CD4-positive, alpha-beta T cell (primary cell): ENCODE data around the gene OSBPL6. TPM values are rescaled to one million over a fixed set of nuclear protein-coding genes. Genes with fewer than 3 reads are reported as not detected.

Experiments
- ATAC-seq: fragments of 200-7000 bp; cut with Tn5 transposase; one replicate; pipeline ENCODE4 v1.10.0; 2022; ENCODE audit warnings: mild to moderate bottlenecking; ENCODE audit not compliant: poor library complexity
- CTCF ChIA-PET: fragments of 350-600 bp; sonication (Branson Sonifier 250); formaldehyde crosslinking; loops from one replicate; lab custom pipeline; 2021; ENCODE audit warnings: antibody characterized with exemption, inconsistent platforms; lab: Charles Lee
- POLR2A ChIA-PET: fragments of 350-600 bp; sonication (Branson Sonifier 250); formaldehyde crosslinking; loops from one replicate; lab custom pipeline; 2021; ENCODE audit warnings: antibody characterized with exemption, inconsistent platforms; lab: Charles Lee
- DNase-seq, 14 experiments: peaks; one replicate each; pipeline ENCODE4 v3.0.0-alpha.2; 2013 to 2020; ENCODE audit warnings: mixed read lengths in 2 of 14
- H3K27ac ChIP-seq, 2 donors: one replicate each; pipeline versions ENCODE4 v1.5.1 to v1.7.0; 2013; ENCODE audit warnings: low read length in 2 of 2, low read depth in 1 of 2, mild to moderate bottlenecking in 1 of 2
- H3K27me3 ChIP-seq, 2 experiments: 1 replicate in 1 of 2; 2 replicates in 1 of 2; pipeline versions ENCODE4 v1.6.1 to v1.7.0; 2013; ENCODE audit warnings: low read length in 2 of 2, control low read depth in 1 of 2, mild to moderate bottlenecking in 1 of 2, moderate library complexity in 1 of 2; ENCODE audit not compliant: insufficient read depth in 2 of 2, control insufficient read depth in 1 of 2
- H3K36me3 ChIP-seq: one replicate; pipeline ENCODE4 v1.6.1; 2013; ENCODE audit warnings: low read length, control low read depth; ENCODE audit not compliant: insufficient read depth
- H3K4me1 ChIP-seq: one replicate; pipeline ENCODE4 v1.6.1; 2013; ENCODE audit warnings: low read length, control low read depth; ENCODE audit not compliant: insufficient read depth
- H3K4me3 ChIP-seq: one replicate; pipeline ENCODE4 v1.5.1; 2013; ENCODE audit warnings: mild to moderate bottlenecking, low read length, moderate library complexity
- H3K9me3 ChIP-seq, 2 experiments: 1 replicate in 1 of 2; 2 replicates in 1 of 2; pipeline versions ENCODE4 v1.6.1 to v1.7.0; 2013; ENCODE audit warnings: low read length in 2 of 2, mild to moderate bottlenecking in 2 of 2, control low read depth in 1 of 2, moderate library complexity in 1 of 2; ENCODE audit not compliant: control insufficient read depth in 1 of 2, insufficient read depth in 1 of 2
- H3K27ac Mint-ChIP-seq: one replicate; pipeline ENCODE4 v1.8.0; 2020; ENCODE audit warnings: mixed read lengths
- H3K27me3 Mint-ChIP-seq: one replicate; pipeline ENCODE4 v1.8.0; 2021; ENCODE audit warnings: mixed read lengths
- H3K36me3 Mint-ChIP-seq: one replicate; pipeline ENCODE4 v1.8.0; 2021; ENCODE audit warnings: low read depth, mixed read lengths
- H3K4me1 Mint-ChIP-seq: one replicate; pipeline ENCODE4 v1.8.0; 2021; ENCODE audit warnings: low read depth, mixed read lengths
- H3K4me3 Mint-ChIP-seq: one replicate; pipeline ENCODE4 v1.8.0; 2020; ENCODE audit warnings: mild to moderate bottlenecking, mixed read lengths
- H3K9me3 Mint-ChIP-seq: one replicate; pipeline ENCODE4 v1.8.0; 2020; ENCODE audit warnings: mixed read lengths
- intact Hi-C, 2 experiments: fragments of 100-400 bp; cut with DNase I in 1 of 2; cut with micrococcal nuclease in 1 of 2; formaldehyde crosslinking; loops; one replicate each; pipeline versions ENCODE4 v1.15.1 to v1.9.0; 2023 to 2025; cut with DNase I, micrococcal nuclease
- total RNA-seq, 174 experiments: library from RNA in 2 of 174; stranded (reverse) in 2 of 174; gene quantifications; one replicate each; pipeline ENCODE4 v1.2.3 and lab custom pipeline; 2021 to 2026
- TF ChIP-seq, protein P1 (sequence below): fragments of 200-600 bp; IDR thresholded peaks from one replicate; pipeline ENCODE4 v1.8.0; 2022; ENCODE audit warnings: antibody characterized with exemption, mild to moderate bottlenecking

Gene OSBPL6
- total RNA-seq, 2 experiments from 2014 or later, result 0.08 to 0.11 TPM

DNA sequence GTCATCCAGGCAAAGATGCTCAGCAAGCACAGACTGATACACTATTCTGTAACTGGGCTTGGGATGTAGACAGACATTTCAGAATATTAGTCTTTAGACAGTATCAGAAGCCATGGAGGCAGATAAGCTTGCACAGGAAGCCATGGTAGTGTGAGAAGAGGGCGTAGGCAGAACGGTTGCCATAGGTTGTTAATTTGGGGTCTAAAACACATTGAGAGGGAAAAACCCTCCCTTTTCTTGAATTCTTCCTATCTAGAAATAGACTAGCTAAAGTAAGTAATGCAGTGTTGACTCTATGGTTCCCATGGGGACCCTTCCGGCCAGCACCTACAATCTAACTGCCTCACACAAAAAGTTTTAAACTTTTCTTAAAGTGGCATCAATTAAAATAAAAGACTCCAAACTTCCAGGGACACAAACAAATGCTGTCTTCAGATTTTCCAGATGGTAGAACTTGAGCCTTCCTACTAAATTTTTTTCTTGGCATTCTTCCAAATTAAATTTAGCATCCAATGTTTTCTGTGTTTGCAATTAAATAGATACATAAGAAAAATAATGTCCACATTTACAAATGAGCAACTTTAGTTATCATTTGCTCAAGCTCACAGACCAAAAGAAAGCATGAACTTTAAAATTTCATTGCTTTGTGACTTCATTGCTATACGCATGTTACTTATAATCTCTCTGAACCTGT, 254.8 kb downstream of the OSBPL6 start:
- Histone ChIP-seq H3K27me3 (no peaks in the 10 kb centered on the region), H3K27ac (peak overlapping the region; percentile 78 to 98), H3K36me3 (peaks cover 28% of the 10 kb centered on the region), H3K9me3 (no peaks in the 10 kb centered on the region), H3K4me3 (no peak overlapping the region), H3K4me1 (peaks cover 27% of the 10 kb centered on the region)
- Mint-ChIP-seq H3K4me1 (peaks cover 43% of the 10 kb centered on the region), H3K27me3 (no peaks in the 10 kb centered on the region), H3K27ac (peak overlapping the region; percentile 97), H3K36me3 (peaks cover 58% of the 10 kb centered on the region), H3K9me3 (no peaks in the 10 kb centered on the region), H3K4me3 (peak overlapping the region; percentile 91)
- ChIA-PET POLR2A (interaction anchor here (1.4 to 3.2 kb wide), 6 partner anchors 30 to 1184 kb away, joined by 4 to 45 read pairs (median 11); partner anchors contain the start of gene PLEKHA3), CTCF (interaction anchor here (1.2 to 2.0 kb wide), 2 partner anchors 10 to 34 kb away, joined by 3 to 13 read pairs; no protein-coding TSS in a partner anchor)
- DNase-seq (peak in 2 of 14 experiments; percentile 13 to 28), ATAC-seq (no peak)
- intact Hi-C loops, result loop anchor here in 1 of 2 experiments (2.0 to 10.0 kb wide), 2 partner anchors 36 to 1184 kb away; partner anchors contain the start of gene NFE2L2
- TF ChIP-seq, protein P1, sequence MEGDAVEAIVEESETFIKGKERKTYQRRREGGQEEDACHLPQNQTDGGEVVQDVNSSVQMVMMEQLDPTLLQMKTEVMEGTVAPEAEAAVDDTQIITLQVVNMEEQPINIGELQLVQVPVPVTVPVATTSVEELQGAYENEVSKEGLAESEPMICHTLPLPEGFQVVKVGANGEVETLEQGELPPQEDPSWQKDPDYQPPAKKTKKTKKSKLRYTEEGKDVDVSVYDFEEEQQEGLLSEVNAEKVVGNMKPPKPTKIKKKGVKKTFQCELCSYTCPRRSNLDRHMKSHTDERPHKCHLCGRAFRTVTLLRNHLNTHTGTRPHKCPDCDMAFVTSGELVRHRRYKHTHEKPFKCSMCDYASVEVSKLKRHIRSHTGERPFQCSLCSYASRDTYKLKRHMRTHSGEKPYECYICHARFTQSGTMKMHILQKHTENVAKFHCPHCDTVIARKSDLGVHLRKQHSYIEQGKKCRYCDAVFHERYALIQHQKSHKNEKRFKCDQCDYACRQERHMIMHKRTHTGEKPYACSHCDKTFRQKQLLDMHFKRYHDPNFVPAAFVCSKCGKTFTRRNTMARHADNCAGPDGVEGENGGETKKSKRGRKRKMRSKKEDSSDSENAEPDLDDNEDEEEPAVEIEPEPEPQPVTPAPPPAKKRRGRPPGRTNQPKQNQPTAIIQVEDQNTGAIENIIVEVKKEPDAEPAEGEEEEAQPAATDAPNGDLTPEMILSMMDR, result no peak

DNA sequence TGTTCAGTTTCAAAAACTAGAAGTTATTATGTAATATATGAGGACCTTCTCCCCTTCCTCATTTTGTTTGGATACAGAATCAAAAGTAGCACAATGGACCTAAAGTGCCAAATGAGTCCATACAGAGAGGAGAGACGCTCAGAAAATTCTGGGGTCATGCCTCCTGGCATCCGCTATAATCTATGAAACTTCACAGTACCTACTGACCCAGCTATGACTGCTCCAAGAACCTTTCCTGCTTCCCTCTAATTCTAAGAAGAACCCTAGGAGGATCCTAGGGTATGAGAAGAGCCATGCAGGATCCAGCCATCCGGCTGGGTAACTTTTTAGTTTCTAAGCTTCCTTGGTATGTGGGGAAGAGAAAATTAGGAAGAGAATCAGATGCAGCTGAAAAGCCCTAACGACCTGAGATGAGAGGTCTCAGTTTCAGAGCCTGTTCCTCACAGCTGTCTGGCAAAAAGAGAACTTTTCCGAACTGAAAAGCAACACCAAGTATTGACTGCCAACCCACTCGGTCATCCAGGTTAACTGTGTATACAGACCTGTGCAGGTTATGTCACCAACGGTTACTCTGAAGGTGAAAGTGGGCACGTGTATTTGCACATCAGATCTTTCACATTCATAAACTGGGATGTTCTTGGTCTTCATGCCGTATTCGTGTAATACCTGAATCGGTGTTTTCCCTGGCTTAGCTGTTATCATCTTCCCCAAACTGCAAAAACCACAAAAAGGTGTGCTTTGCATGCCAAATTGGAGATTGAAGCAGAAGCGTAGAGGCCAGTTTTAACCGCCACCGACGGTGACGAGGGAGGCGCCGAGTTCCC, 255.6 kb downstream of the OSBPL6 start:
- TF ChIP-seq, protein P1, result no peak
- ChIA-PET POLR2A (interaction anchor here (1.2 to 3.2 kb wide), 9 partner anchors 19 to 1186 kb away, joined by 3 to 45 read pairs (median 9); partner anchors contain the start of gene PLEKHA3), CTCF (interaction anchor here (1.1 to 2.2 kb wide), 5 partner anchors 9 to 251 kb away, joined by 3 to 13 read pairs (median 4); partner anchors contain the start of gene PLEKHA3)
- H3K4me3 ChIP-seq, result peak overlapping the region; percentile 77
- H3K27ac ChIP-seq, result peak overlapping the region; percentile 78 to 98
- peaks cover 50% of the 10 kb centered on the region for H3K36me3 Mint-ChIP-seq
- H3K4me1 Mint-ChIP-seq, result peaks cover 39% of the 10 kb centered on the region
- H3K27me3 Mint-ChIP-seq, result no peaks in the 10 kb centered on the region
- intact Hi-C loops, result loop anchor here (2.0 to 10.0 kb wide), 4 partner anchors 29 to 1185 kb away; partner anchors contain the start of genes FKBP7 (in 1 of the 2) and NFE2L2 (in 1 of the 2)
- H3K9me3 ChIP-seq, result no peaks in the 10 kb centered on the region
- peaks cover 20% of the 10 kb centered on the region for H3K36me3 ChIP-seq
- H3K27me3 ChIP-seq, result no peaks in the 10 kb centered on the region
- no peak for ATAC-seq
- H3K4me3 Mint-ChIP-seq, result peak overlapping the region; percentile 91
- H3K4me1 ChIP-seq, result peaks cover 27% of the 10 kb centered on the region
- H3K27ac Mint-ChIP-seq, result peak overlapping the region; percentile 97
- DNase-seq, result peak in 2 of 14 experiments; percentile 9 to 95
- H3K9me3 Mint-ChIP-seq, result no peaks in the 10 kb centered on the region

DNA sequence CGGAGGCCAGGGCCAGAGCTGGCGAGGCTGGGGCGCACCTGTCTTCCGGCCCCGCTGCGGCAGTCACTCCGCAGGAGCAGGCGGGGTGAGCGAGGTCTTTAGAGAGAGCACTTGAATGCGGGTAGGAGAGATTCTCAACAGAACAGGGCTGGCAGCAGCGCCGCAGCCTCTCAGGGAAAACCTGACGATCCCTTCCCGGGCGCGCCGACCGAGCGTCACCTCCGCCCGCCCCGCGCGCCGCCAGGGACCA, 256.1 kb downstream of the OSBPL6 start:
- CTCF ChIA-PET, result interaction anchor here (1.1 to 2.2 kb wide), 4 partner anchors 29 to 250 kb away, joined by 3 to 13 read pairs (median 7); partner anchors contain the start of gene PLEKHA3
- Histone ChIP-seq H3K27ac (peak overlapping the region; percentile 78 to 98), H3K27me3 (no peaks in the 10 kb centered on the region), H3K9me3 (no peaks in the 10 kb centered on the region), H3K4me1 (peaks cover 27% of the 10 kb centered on the region), H3K4me3 (peak overlapping the region; percentile 77), H3K36me3 (peaks cover 14% of the 10 kb centered on the region)
- TF ChIP-seq, protein P1, result no peak
- no peaks in the 10 kb centered on the region for H3K27me3 Mint-ChIP-seq
- DNase-seq, result peak in 8 of 14 experiments; percentile 59 to 93 (median 72)
- peak; percentile 54 for ATAC-seq
- intact Hi-C loops, result loop anchor here in 1 of 2 experiments (2.0 kb wide), 2 partner anchors 28 to 72 kb away; partner anchors contain the start of gene FKBP7
- no peaks in the 10 kb centered on the region for H3K9me3 Mint-ChIP-seq
- H3K36me3 Mint-ChIP-seq, result peaks cover 45% of the 10 kb centered on the region
- peak overlapping the region; percentile 91 for H3K4me3 Mint-ChIP-seq
- peak overlapping the region; percentile 97 for H3K27ac Mint-ChIP-seq
- POLR2A ChIA-PET, result interaction anchor here (0.9 to 3.2 kb wide), 18 partner anchors 10 to 1238 kb away, joined by 3 to 45 read pairs (median 6); partner anchors contain the start of genes FKBP7, HNRNPA3, PLEKHA3 and RBM45
- peaks cover 35% of the 10 kb centered on the region for H3K4me1 Mint-ChIP-seq
